Endothelial cell of umbilical vein (primary cell): ENCODE data around the gene LMAN1L.

ENCODE experiments used
- CTCF ChIP-seq, 2 donors: IDR thresholded peaks; 1 replicate in 1 of 2; 2 replicates in 1 of 2; pipeline ENCODE4 v1.5.1; 2011; ENCODE audit warnings: low read length in 2 of 2, mild to moderate bottlenecking in 2 of 2, moderate library complexity in 2 of 2, control low read depth in 1 of 2, inconsistent platforms in 1 of 2, low read depth in 1 of 2; ENCODE audit not compliant: insufficient read depth in 1 of 2; ENCODE audit errors: extremely low read depth in 1 of 2
- MAX ChIP-seq: IDR thresholded peaks from 2 replicates; pipeline ENCODE4 v1.6.1; 2011; ENCODE audit not compliant: insufficient read depth, insufficient read length
- POLR2A ChIP-seq: IDR thresholded peaks from 2 replicates; pipeline ENCODE4 v1.6.1; 2012; ENCODE audit warnings: low read depth, mild to moderate bottlenecking, control low read depth, low read length

GRCh38 chr15:74779162-74779648 is 33.4 kb upstream of the LMAN1L start:
- TF ChIP-seq MAX: no peak
- no peak for TF ChIP-seq CTCF (IDR thresholded peaks at IDR 0.05; ENCODE audit: extremely low read depth in 1 of 2, insufficient read depth in 1 of 2, low read depth in 1 of 2, low read length in 2 of 2)
- TF ChIP-seq POLR2A: no peak
